ENCODE measurements around the gene DUSP14.
A peak's percentile ranks its signal among the peaks of the same experiment; 100 is the strongest.
"Not testable (repeated sequence)": the region's sequence is repeated elsewhere in the genome, so short reads cannot be mapped to it uniquely, and the experiment has no call there.

Gene DUSP14

GRCh38 chr17:37489197-37490001, at the start of gene DUSP14:
TSS of gene DUSP14 (plus strand) at chr17:37489891. CDS start at chr17:37512273, 22,382 bp downstream.
- FAIRE-seq (no peak), DNase-seq (ENCODE audit: insufficient read length, low spot score) (peak; percentile 96)

GRCh38 chr17:37440424-37440823, 49.3 kb upstream of the DUSP14 start:
- FAIRE-seq, result no peak

GRCh38 chr17:37441369-37442014, 48.2 kb upstream of the DUSP14 start:
- DNase-seq (ENCODE audit: insufficient read length, low spot score), result peak; percentile 22
- not testable (repeated sequence) for FAIRE-seq

More at GRCh38 chr17:37440424-37440823, 49.3 kb upstream of the DUSP14 start:
- DNase-seq (ENCODE audit: insufficient read length, low spot score), result no peak

GRCh38 chr17:37446027-37446426, 43.7 kb upstream of the DUSP14 start:
- no peak for FAIRE-seq
- DNase-seq (ENCODE audit: insufficient read length, low spot score), result no peak

GRCh38 chr17:37447641-37448040, 42.0 kb upstream of the DUSP14 start:
- FAIRE-seq, result no peak
- DNase-seq (ENCODE audit: insufficient read length, low spot score), result no peak

GRCh38 chr17:37450112-37450511, 39.6 kb upstream of the DUSP14 start:
- DNase-seq (ENCODE audit: insufficient read length, low spot score) (no peak), FAIRE-seq (no peak)

- not testable (repeated sequence) for DNase-seq (ENCODE audit: insufficient read length, low spot score); FAIRE-seq
Observed at GRCh38 chr17:37457801-37458200, 31.9 kb upstream of the DUSP14 start.

- DNase-seq (ENCODE audit: insufficient read length, low spot score) (no peak), FAIRE-seq (no peak)
Observed at GRCh38 chr17:37458805-37459204, 30.9 kb upstream of the DUSP14 start.

GRCh38 chr17:37461668-37462067, 28.0 kb upstream of the DUSP14 start:
- DNase-seq (ENCODE audit: insufficient read length, low spot score) (no peak), FAIRE-seq (no peak)

- no peak for FAIRE-seq
Observed at GRCh38 chr17:37462492-37462891, 27.2 kb upstream of the DUSP14 start.

GRCh38 chr17:37463039-37463438, 26.7 kb upstream of the DUSP14 start:
- no peak for DNase-seq (ENCODE audit: insufficient read length, low spot score)
- FAIRE-seq, result no peak

More at GRCh38 chr17:37462492-37462891, 27.2 kb upstream of the DUSP14 start:
- DNase-seq (ENCODE audit: insufficient read length, low spot score), result no peak

- no peak for FAIRE-seq
- DNase-seq (ENCODE audit: insufficient read length, low spot score), result no peak
Observed at GRCh38 chr17:37465069-37465616, 24.5 kb upstream of the DUSP14 start.

GRCh38 chr17:37466471-37466870, 23.2 kb upstream of the DUSP14 start:
- no peak for FAIRE-seq
- DNase-seq (ENCODE audit: insufficient read length, low spot score), result no peak

- DNase-seq (ENCODE audit: insufficient read length, low spot score) (no peak), FAIRE-seq (no peak)
Observed at GRCh38 chr17:37470181-37470580, 19.5 kb upstream of the DUSP14 start.

GRCh38 chr17:37475731-37476420, 13.8 kb upstream of the DUSP14 start:
- FAIRE-seq (no peak), DNase-seq (ENCODE audit: insufficient read length, low spot score) (no peak)

GRCh38 chr17:37476431-37477120, 13.1 kb upstream of the DUSP14 start:
- no peak for FAIRE-seq

GRCh38 chr17:37478187-37478586, 11.5 kb upstream of the DUSP14 start:
- no peak for DNase-seq (ENCODE audit: insufficient read length, low spot score)
- no peak for FAIRE-seq

More at GRCh38 chr17:37476431-37477120, 13.1 kb upstream of the DUSP14 start:
- DNase-seq (ENCODE audit: insufficient read length, low spot score), result no peak

- FAIRE-seq (no peak), DNase-seq (ENCODE audit: insufficient read length, low spot score) (no peak)
Observed at GRCh38 chr17:37479025-37479424, 10.7 kb upstream of the DUSP14 start.

GRCh38 chr17:37480427-37480826, 9.3 kb upstream of the DUSP14 start:
- FAIRE-seq, result no peak

GRCh38 chr17:37481001-37481665, 8.6 kb upstream of the DUSP14 start:
- FAIRE-seq, result no peak
- DNase-seq (ENCODE audit: insufficient read length, low spot score), result no peak

More at GRCh38 chr17:37480427-37480826, 9.3 kb upstream of the DUSP14 start:
- no peak for DNase-seq (ENCODE audit: insufficient read length, low spot score)
